Putamen (tissue), 1 donor: ENCODE data around the gene DERA.
"Not testable (repeated sequence)": the region's sequence is repeated elsewhere in the genome, so short reads cannot be mapped to it uniquely, and the experiment has no call there.

Experiments
- DNase-seq: peaks from one replicate; pipeline ENCODE4 v3.0.0-alpha.2; 2016; ENCODE audit warnings: low spot score

The DERA gene

GRCh38 chr12:15904378-15904920, 6.7 kb upstream of the DERA start:
- DNase-seq: no peak

- no peak for DNase-seq
Measured at GRCh38 chr12:15910468-15910863, 666 bp upstream of the DERA start.

DNA sequence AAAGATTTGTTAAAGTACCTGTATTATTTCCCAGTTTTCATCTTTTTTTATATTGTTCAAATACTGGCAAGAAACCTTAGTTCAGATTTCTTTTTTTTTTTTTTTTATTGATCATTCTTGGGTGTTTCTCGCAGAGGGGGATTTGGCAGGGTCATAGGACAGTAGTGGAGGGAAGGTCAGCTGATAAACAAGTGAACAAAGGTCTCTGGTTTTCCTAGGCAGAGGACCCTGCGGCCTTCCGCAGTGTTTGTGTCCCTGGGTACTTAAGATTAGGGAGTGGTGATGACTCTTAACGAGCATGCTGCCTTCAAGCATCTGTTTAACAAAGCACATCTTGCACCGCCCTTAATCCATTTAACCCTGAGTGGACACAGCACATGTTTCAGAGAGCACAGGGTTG, 799 bp downstream of the DERA start:
- not testable (repeated sequence) for DNase-seq

DNA sequence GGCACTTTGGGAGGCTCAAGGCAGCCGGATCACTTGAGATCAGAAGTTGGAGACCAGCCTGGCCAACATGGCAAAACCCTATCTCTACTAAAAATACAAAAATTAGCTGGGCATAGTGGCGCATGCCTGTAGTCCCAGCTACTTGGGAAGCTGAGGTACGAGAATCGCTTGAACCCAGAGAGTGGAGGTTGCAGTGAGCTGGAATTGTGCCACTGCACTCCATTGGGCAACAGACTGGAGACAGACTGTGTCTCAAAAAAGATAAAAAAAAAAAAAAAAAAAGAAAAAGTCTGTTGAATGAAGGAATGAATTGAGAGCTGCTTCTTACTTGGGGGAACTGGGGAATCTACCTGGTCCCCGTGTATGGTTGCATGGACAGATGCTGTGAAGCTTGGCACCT, 3.0 kb downstream of the DERA start:
- not testable (repeated sequence) for DNase-seq

- DNase-seq: no peak
Measured at GRCh38 chr12:15918066-15918465, 6.9 kb downstream of the DERA start.

DNA sequence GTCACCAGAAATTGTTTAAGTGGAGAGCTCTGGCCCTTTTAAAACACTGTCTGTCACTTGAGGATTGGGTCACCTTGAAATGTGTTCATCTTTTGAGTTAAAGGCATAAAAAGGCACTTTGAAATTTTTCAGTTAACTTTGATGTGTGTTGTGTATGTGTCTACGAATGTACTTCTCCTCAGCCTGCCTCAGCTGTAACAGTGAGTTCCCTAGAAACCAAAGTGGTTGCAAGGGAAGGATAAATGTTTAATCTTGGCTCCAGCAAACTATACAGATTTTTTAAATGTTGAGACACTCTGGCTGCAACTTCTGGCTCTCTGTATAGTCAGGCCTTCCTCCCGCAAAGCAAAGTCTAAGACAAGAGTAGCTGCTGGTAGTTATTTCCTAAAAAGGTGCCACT, 8.3 kb downstream of the DERA start:
- no peak for DNase-seq

GRCh38 chr12:15924956-15925355, 13.8 kb downstream of the DERA start:
- no peak for DNase-seq

GRCh38 chr12:15928346-15928745, 17.2 kb downstream of the DERA start:
- no peak for DNase-seq

GRCh38 chr12:15928870-15929571, 17.9 kb downstream of the DERA start:
- peak; percentile 8 for DNase-seq

GRCh38 chr12:15931590-15932053, 20.5 kb downstream of the DERA start:
- peak; percentile 34 for DNase-seq

- no peak for DNase-seq
Measured at GRCh38 chr12:15932327-15932726, 21.2 kb downstream of the DERA start.

DNA sequence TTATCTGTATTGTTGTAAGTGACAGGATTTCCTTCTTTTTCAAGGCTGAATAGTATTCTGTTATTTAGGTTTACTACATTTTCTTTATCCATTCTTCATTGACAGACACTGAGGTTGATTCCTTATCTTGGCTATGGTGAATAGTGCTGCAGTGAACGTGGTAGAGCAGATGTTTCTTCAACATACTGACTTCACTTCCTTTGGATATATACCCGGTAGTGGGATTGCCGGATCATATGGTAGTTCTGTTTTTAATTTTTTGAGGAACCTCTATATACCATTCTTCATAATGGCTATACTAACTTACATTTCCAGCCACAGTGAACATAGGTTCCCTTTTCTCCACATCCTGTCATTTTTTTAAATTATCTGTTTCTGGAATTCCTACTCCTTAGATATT, 21.8 kb downstream of the DERA start:
- no peak for DNase-seq

GRCh38 chr12:15933751-15934150, 22.6 kb downstream of the DERA start:
- peak; percentile 10 for DNase-seq

DNA sequence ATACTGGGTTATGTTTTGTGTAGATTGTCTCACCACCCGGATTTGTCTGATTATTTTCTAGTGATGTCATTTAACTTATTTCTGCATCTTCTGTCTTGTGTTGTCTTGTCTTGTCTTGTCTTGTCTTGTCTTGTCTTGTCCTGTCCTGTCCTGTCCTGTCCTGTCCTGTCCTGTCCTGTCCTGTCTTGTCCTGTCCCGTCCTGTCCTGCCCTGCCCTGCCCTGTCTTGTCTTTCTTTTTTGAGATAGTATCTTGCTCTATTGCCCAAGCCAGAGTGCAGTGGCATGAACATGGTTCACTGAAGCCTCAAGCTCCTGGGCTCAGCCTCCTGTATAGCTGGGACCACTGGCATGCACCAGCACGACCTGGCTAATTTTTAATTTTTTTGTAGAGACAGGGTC, 25.6 kb downstream of the DERA start:
- DNase-seq: no peak

DNA sequence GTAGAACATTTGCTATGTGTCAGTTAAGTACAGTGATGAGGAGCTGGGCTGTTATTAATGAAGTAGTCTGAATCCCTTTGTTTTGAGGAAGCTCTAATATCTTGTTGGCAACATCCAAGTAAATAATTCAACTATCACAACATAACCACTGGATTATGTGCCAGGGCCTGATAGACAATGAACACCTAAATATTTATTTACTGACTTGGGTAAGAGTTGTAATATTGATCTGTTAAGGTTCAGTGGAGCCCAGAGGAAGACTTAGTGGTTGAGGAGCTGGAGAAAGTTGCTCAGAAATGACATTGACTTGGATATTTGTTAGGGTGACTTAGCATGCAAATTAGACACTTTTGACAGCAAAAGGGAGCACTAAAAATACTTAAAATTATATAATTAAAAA, 26.8 kb downstream of the DERA start:
- DNase-seq: no peak

- no peak for DNase-seq
Measured at GRCh38 chr12:15939111-15939510, 28.0 kb downstream of the DERA start.

DNA sequence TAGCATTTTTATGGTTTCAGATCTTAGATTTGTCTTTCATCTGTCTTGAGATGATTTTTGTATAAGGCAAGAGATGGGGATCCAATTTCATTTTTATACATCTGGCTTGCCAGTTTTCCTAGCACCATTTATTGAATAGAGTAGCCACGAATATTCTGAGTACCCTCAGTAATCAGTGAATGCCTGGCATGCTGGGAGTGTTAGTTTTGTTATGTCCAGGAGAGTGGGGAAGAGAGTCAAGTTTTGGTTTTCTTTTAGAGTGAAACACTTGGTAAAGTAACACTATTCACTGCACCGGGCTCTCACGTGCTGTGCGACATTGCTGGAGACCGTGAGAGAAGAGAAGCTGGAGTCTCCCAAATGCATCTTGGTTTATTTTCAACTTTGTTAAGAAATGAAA, 31.3 kb downstream of the DERA start:
- no peak for DNase-seq

DNA sequence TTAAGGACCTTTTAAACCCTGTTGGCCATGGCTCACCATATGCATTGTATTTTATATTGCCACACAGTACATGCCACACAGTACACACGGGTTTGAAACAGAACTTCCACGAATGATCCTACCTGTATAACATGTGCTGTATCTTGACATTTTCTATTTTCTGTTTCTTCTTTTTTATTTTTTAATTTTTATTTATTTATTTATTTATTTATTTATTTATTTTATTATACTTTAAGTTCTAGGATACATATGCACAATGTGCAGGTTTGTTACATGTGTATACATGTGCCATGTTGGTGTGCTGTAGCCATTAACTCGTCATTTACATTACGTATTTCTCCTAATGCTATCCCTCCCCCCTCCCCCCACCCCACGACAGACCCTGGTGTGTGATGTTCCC, 32.4 kb downstream of the DERA start:
- not testable (repeated sequence) for DNase-seq

DNA sequence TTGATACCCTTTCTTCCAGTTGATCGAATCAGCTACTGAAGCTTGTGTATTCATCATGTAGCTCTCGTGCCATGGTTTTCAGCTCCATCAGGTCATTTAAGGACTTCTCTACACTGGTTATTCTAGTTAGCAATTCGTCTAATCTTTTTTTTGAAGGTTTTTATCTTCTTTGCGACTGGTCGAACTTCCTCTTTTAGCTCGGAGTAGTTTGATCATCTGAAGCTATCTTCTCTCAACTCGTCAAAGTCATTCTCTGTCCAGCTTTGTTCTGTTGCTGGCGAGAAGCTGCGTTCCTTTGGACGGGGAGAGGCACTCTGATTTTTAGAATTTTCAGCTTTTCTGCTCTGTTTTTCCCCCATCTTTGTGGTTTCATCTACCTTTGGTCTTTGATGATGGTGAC, 37.3 kb downstream of the DERA start:
- DNase-seq: not testable (repeated sequence)

- no peak for DNase-seq
Measured at GRCh38 chr12:15955281-15955680, 44.1 kb downstream of the DERA start.

DNA sequence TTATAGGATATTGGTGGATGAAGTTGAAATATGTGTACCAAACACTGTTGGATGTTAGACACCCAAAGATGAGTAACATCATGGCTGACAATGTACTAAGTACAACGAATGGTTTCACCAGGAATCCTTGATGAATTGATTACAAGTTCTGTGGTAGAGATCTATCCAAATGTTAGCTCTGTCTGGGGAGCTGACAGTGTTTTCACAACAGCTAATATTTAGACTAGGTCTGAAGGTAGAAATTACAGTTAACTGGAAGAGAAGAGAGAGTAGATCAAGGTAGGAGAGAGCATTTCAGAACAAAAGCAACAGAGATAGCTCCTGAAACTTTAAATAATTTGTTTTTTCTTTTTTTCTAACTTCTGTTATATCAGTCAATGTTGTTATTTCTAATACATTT, 44.9 kb downstream of the DERA start:
- no peak for DNase-seq

- no peak for DNase-seq
Measured at GRCh38 chr12:15956413-15957185, 45.5 kb downstream of the DERA start.

- DNase-seq: no peak
Measured at GRCh38 chr12:15962760-15963159, 51.6 kb downstream of the DERA start.
